Lung microvascular endothelial cell (primary cell): Measurements from ENCODE around the gene TUT7. TPM values are rescaled to one million over a fixed set of nuclear protein-coding genes. Genes with fewer than 3 reads are reported as not detected.
"Not testable (repeated sequence)": the region's sequence is repeated elsewhere in the genome, so short reads cannot be mapped to it uniquely, and the experiment has no call there.

Experiments used
- DNase-seq, 2 donors: peaks; one replicate each; pipeline versions ENCODE4 v3.0.0 to v3.0.0-alpha.2; 2010; ENCODE audit warnings: low read depth in 2 of 2
- total RNA-seq: library from RNA; depleted of rRNA; stranded (reverse); fragments of >200 nt; gene quantifications from 2 replicates; pipeline ENCODE4 v1.2.1, GENCODE V29; 2014

TUT7 gene
- 14.6 and 22.4 TPM in 2 replicates for total RNA-seq

DNA sequence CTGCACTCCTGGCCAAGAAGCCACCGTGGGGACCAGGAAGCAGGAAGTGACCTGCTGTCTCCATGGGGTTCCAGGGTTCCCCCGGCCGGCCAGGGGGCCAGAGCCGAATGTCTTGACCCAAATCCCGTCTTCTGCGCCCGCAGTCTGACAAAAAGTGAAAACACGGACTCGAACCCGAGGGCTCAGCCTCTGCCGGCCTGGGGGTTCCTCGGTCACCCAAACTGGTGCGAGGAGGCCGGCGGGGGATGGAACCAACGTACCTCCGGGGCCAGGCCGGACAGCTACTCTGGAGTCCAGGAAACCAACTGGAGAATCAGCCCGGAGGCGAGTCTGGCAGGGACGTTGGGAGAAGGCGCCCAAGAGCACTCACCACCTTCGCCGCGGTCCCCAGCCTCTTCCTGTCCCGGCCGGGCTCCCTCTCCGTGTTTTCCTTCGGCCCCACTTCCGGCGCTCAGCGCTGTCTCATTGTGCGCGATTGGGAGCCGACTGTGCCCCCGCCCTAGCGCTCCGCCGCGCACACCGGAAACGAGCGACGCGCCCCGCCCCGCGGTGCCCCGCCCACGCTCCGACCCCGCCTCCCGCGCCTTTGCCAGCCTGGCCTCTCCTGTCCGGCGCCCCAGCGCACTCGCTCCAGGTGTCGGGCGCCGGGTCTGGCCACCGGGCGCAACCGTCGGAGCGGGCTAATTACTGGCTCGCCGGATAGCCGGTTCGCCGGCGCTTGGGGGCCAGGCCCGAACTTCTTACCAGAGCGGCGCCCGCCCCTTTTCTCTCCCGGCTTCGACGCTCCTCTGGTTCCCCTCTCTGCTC is at the start of gene TUT7:
TSS of gene TUT7 (minus strand) at position 400 of the 807 bp plus-strand sequence. CDS start 1,211 bp downstream, outside the sequence.
- DNase-seq, result peak; percentile 95 to 97

DNA sequence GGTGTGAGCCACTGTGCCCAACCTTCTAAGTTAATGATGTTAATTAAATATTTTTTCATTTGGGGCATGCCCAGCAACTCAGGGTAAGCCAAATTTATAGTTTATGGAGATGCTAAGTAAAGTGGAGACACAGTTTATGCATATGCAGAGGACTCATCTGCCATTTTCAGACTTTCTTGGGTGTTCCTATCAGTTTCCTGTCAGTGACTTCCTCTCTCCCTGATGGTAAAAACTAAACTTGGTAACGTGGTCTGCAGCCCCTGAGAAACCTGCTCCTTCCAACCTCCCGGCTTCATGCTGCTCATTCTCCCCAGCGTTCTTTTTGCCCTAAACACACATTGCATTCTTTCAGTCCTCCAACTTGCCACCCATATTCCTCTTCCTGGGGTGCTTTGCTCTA is 48.4 kb upstream of the TUT7 start:
- no peak for DNase-seq

GRCh38 chr9:86396412-86396811 is 42.2 kb upstream of the TUT7 start:
- DNase-seq, result no peak

GRCh38 chr9:86390184-86390583 is 36.0 kb upstream of the TUT7 start:
- not testable (repeated sequence) for DNase-seq

GRCh38 chr9:86389628-86390027 is 35.4 kb upstream of the TUT7 start:
- no peak for DNase-seq

GRCh38 chr9:86387376-86387775 is 33.2 kb upstream of the TUT7 start:
- no peak for DNase-seq

DNA sequence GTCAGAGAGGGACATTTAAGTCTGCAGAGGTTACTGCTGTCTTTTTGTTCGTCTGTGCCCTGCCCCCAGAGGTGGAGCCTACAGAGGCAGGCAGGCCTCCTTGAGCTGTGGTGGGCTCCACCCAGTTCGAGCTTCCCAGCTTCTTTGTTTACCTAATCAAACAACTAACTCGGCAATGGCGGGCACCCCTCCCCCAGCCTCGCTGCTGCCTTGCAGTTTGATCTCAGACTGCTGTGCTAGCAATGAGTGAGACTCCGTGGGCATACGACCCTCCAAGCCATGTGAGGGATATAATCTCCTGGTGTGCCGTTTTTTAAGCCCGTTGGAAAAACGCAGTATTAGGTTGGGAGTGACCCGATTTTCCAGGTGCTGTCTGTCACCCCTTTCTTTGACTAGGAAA is 28.8 kb upstream of the TUT7 start:
- not testable (repeated sequence) for DNase-seq

DNA sequence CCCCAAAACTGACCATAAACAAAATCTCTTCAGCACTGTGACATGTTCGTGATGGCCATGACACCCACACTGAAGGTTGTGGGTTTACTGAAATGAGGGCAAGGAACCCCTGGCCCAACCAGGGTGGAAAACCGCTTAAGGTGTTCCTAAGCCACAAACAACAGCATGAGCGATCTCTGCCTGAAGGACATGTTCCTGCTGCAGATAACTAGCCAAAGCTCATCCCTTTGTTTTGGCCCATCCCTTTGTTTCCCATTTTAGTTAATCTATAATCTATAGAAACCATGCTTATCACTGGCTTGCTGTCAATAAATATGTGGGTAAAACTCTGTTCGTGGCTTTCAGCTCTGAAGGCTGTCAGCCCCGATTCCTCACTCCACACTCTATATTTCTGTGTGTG is 21.8 kb upstream of the TUT7 start:
- DNase-seq, result no peak

DNA sequence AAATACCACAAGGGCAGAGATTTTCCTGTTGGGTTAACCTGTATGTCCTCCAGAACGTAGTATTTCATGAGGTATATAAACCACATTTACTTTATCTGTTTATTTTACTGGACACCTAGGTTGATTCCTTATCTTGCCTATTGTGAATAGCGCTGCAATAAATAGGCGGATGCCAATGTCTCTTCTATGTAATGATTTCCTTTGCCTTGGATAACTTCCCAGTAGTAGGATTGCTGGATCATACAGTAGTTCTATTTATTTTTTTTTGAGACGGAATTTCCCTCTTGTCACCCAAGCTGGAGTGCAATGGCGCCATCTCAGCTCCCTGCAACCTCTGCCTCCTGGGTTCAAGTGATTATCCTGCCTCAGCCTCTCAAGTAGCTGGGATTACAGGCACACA is 15.6 kb upstream of the TUT7 start:
- DNase-seq, result peak; percentile 34 to 37

- DNase-seq, result peak; percentile 15 to 74
Observed at GRCh38 chr9:86368871-86369521, 14.8 kb upstream of the TUT7 start.

- DNase-seq, result no peak
Observed at GRCh38 chr9:86361176-86361575, 7.0 kb upstream of the TUT7 start.

DNA sequence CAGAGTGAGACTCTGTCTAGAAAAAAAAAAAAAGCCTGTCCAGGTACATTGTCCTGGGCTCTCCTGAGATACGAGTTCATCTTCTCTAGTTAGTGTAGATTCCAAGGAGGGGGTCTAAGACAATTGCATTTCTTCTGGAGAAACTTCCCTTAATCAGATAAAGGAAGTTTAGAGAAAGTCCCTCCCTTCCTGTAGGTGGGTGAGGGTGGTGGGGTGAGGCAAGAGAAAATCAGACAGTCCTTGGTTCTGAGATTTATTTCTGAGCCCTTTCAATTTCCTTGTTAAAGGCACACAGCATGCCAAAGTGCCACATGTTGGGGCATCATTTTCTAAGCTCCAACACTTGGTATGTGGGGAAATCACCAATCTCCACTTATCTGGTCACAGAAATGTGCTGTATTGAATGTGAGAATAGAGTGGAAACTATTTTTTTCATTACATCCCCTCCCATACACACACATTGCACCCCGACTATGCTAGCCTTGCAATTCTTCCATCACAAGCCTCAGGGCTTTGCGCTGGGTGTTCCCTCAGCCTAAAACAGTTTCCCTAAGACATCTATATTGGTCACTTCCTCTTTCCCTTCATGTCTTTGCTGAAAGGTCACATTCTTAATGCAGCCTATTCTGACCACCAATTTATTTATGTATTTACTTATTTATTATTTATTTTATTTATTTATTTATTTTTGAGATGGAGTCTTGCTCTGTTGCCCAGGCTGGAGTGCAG is 5.1 kb upstream of the TUT7 start:
- no peak for DNase-seq

DNA sequence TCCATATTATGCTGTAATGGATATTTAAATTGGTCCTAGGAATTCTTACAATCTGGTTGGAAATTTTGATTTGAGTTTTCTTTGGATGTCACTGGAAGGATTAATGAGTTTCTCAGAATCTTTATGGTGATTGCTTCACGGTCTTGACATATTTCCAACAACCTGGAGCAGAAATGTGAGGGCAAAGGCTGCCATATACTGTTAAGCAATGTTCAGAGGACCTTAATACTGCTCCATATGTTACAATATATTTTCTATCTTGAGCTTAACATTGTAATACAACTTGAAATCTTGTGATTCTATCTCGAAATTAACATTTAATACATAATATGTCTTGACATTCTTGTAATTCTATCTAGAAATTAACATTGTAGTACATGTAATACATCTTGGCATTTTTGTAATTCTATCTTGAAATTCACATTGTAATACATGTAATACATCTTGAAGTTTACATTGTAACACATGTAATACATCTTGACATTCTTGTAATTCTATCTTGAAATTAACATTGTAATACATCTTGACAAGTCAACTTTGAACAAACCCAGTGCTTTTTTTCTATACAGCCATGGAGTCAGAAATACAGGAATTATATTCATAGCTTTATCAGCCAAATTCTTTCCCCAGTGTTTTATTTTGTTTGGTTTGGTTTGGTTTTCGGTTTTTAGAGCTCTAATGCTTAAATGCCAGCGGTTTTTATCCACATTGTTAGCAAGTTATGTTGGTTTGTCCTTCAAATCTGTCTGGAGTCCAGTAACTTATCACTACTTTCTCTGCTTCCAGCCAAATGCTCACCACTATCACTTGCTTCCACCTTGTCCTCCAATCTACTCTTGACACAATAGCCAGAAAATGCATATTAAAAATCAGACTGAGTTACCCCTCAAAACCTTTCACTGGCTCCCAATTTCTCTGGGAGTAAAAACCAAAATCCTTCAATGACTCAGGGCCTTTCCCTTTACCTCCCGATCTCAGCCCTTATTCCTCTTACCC is 3.0 kb upstream of the TUT7 start:
- DNase-seq, result no peak

DNA sequence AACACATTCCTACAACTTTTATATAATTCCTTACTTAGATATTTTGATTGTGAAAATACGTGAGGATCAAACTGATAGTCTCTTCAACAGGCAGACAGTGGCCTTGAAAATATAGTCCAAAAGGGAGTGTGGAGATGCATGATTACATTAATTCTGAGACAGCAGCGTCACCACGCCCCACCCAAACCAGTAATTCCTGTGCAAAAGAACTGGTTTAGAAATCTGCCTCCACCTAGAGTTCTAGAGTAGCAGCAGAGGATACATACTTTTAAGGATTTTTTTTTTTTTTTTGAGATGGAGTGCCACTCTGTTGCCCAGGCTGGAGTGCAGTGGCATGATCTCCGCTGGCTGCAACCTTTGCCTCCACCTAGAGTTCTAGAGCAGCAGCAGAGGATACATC is 1.6 kb upstream of the TUT7 start:
- DNase-seq, result no peak

- DNase-seq, result peak in 1 of 2 donors; percentile 5
Observed at GRCh38 chr9:86354818-86355309, 654 bp upstream of the TUT7 start.

- DNase-seq, result peak in 1 of 2 donors; percentile 34
Observed at GRCh38 chr9:86353655-86354010, 577 bp downstream of the TUT7 start.

- peak; percentile 62 to 75 for DNase-seq
Observed at GRCh38 chr9:86352440-86353077, 1.7 kb downstream of the TUT7 start.

- DNase-seq, result no peak
Observed at GRCh38 chr9:86351880-86352279, 2.3 kb downstream of the TUT7 start.

- DNase-seq, result peak in 1 of 2 donors; percentile 19
Observed at GRCh38 chr9:86350006-86350760, 4.0 kb downstream of the TUT7 start.

DNA sequence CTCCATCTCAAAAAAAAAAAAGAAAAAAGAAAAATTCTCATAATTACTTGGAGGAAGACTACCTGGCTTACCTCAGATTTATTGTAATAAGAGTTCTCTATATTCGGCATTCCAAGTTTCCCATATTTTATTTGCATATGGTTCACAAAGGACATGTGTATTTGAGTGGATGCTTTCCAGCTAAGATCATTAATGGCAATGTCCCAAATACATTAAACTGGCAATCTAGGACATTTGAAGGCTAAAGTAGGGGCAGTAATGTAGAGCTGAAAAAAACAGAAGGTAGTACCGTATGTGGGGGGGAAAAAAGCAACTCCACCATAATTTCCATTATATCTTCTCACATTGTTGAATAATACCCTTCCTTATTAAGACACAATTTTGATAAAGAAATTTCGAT is 4.9 kb downstream of the TUT7 start:
- DNase-seq, result peak in 1 of 2 donors; percentile 59
